Measurements from ENCODE around the gene PEX16.

PEX16 gene

GRCh38 chr11:45895553-45896259 lies 22.0 kb downstream of the PEX16 start:
- DNase-seq = no peak

- DNase-seq = no peak
Measured at GRCh38 chr11:45894555-45895247, 23.0 kb downstream of the PEX16 start.

- DNase-seq = no peak
Measured at GRCh38 chr11:45892856-45893255, 24.8 kb downstream of the PEX16 start.

- no peak for DNase-seq
Measured at GRCh38 chr11:45890886-45891550, 26.7 kb downstream of the PEX16 start.

DNA sequence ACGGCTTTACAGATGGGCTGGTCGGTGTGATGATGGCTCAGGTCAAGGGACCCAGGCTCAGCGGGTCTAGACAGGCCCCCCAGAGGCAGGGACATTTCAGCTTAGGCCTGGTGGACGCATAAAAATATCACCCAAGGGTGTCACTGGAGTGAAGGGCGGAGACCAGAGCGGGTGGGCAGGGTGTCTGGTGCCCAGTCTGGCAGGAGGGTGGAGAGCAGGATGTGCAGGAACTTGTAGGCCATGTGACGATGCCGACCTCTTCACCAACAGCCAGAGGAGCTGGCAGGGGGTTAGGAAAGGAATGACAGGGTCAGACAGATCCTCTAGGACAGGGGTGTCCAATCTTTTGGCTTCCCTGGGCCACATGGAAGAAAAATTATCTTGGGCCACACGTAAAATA lies 27.7 kb downstream of the PEX16 start:
- no peak for DNase-seq

DNA sequence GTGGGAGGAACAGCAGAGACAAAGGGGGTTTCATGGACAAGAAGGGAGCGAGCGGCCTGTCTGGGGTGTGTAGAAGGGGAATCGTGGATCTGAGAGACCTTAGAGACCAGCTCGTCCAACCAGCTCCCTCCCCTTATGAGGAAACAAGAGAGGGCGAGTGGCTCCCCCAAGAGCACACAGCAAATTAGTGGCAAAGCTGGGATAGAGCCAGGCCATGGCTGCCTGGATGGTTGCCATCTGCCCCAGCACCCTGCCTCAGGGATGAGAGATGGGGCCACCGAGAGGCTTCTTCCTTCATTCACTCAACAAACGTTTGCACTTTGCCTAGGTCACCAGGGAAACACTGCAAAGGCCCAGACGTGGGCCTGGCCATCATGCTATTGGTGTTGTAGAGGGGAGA lies 28.1 kb downstream of the PEX16 start:
- no peak for DNase-seq

GRCh38 chr11:45887587-45887986 lies 30.1 kb downstream of the PEX16 start:
- DNase-seq = no peak

DNA sequence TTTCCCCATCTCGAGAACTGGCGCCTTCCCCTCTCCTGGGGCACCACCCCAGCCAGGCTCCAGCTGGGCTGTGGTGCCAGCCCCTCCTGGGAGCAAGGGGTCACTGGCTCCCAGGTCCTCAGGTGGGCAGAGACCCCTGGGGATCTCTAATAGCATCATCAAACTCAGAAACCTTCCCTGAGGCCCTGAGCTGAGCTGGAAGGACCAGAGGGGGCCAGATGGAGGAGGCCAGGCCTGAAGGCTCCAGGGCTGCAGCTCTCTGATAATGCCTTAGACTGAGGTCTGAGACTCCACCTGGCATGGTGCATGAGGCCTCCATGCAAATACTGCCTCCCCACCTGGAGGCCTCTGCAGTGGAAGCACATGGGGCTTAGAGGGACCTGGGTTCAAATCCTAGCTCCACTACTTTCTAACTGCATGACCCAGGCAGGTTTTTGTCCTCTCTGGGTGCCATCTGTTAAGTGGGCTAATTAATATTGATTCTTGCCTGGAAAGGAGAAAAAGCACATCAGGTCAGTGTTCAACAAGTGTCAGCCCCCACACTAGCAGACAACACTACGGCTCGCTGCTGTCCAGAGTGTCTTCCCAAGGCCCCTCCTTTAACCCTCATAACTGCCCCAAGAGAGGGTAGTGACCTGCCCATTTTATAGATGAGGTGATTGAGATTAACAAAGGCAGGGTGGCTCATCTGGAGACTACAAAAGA lies 30.7 kb downstream of the PEX16 start:
- DNase-seq = no peak

GRCh38 chr11:45885921-45886721 lies 31.6 kb downstream of the PEX16 start:
- no peak for DNase-seq

- no peak for DNase-seq
Measured at GRCh38 chr11:45885274-45885920, 32.3 kb downstream of the PEX16 start, which contains the start of gene MAPK8IP1. MAPK8IP1 (plus strand) TSS chr11:45885651; CDS start chr11:45885821, 170 bp downstream.

- no peak for DNase-seq
Measured at GRCh38 chr11:45884596-45885185, 33.0 kb downstream of the PEX16 start.

DNA sequence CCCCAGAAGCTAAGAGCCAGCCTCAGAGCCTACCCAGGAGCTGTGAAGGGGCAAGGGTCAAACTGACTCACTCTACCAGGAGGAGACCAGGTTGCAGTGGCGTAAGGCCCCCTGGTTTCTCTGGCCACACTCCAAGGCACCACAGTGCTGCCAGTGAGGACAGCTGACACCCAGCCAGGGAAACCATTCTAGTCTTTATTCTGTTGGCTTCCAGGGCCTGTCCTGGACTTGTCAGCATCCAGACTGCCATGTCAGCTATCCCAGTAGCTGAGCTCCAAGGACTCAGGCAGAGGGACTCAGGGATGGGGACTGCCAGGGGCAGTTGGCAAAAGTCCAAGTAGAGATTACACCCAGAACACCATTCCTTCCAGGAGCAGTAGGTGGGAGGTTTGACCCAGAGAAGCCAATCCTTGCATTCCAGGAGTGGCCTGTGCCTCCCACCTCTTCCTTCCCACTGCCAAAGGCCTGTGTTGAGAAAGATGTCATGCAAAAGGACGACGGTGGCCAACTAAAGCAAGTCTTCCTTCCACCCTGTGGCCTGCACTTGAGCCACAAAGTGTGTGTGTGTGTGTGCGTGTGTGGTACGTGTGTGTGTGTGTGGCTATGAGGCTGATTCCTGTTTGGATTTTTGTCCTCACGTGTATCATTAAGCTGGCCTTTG lies 35.8 kb downstream of the PEX16 start:
- peak; percentile 67 for DNase-seq

DNA sequence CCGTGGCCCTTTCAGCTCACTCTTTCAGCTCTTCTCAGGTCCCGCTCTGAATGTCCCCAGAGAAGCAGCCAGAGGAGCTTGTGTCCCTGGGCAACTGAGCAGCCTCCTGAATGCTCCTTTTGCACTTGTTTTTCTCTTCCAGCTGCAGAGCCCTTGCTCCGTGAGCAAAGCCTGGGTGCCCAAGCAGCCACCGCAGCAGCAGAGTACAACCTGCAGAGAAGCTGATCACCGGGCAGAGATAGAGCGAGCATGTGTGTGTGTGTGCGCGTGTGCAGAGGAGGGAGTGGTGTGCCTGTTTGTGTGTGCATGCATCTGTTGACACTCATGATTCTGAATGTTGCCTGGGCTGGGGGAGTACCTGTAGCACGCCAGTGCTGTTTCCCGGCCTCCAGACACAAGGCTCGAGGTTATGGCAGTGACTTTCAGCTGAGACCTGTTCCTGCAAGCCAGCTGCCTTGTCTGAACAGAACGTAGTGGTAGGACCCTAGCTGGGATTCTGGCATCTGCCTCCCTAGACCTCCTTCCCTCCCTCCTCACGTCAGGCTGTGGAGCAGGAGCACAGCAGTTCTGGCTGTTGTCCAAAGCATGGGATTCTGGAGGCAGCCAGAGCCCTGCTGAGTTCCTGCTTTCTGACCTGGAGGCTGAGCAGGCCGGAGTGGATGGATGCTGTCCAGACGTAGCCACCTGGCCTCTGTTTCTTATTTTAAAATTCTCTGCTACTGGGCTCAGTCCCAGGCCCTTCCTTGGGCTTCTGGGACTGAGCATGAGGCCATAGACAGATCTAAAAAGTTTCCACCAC lies 36.7 kb downstream of the PEX16 start:
- peak; percentile 90 for DNase-seq

DNA sequence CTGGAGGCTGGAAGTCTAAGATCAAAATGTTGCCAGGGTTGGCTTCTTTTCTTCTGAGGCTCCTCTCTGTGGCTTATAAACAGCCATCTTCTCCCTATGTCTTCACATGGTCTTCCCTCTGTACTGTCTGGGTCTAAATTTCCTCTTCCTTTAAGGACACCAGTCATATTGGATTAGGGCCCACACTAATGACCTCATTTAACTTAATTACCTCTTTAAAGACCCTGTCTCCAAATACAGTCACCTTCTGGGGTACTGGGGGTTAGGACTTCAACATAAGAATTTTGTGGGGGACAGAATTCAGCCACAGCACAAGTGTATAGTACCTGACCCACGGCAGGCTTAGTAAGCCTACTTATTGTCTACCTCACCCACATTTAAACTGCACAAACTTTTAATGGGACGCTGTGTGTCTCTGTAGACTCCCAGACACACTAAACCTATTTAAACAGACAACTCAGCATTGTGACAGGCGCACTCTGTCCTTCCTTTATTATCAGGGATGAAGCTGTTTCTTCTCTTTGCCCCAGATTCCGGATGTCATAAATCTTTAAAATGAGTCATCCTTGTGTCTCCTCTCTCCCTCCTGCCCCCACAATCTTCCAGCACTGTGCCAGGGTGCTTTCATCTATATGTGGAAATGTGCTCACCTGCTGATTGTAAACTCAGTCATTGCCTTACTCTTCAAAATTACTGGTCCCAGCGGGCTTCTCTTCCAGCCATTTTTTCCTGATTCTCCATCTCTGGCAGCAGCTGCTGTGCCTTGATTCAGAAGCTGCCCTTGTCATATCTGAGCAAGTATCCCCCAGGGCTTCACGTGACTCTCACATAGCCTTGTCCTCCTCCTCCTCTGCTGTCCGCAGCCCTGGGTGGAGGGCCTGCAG lies 37.6 kb downstream of the PEX16 start:
- no peak for DNase-seq

DNA sequence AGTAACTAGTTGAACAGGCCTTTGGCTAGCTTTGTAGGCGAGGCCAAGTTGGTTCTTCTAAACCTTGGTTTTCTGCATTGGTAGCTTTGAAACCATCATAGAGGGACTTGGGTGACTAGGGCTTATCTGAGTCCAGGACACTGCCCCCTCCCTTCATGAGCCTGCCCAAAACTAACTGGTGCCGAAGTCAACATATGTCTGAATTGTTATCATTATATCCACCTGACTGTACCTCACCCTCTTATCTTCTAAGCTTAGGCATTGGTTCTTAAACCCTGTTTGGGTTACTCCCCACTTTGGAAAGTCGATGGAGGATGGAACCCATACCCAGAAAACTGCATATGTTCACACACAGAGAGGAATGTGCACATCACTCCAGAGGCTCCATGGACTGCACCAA lies 39.8 kb downstream of the PEX16 start:
- no peak for DNase-seq

- DNase-seq = no peak
Measured at GRCh38 chr11:45877221-45877620, 40.5 kb downstream of the PEX16 start.

- no peak for DNase-seq
Measured at GRCh38 chr11:45876401-45876800, 41.3 kb downstream of the PEX16 start.

- peak; percentile 44 for DNase-seq
Measured at GRCh38 chr11:45872651-45873356, 44.9 kb downstream of the PEX16 start.
